Right lung (tissue), 5 donors: ENCODE results near the gene CACNB2. TPM values are rescaled to one million over a fixed set of nuclear protein-coding genes. Genes with fewer than 3 reads are reported as not detected.
"Not testable (repeated sequence)": the region's sequence is repeated elsewhere in the genome, so short reads cannot be mapped to it uniquely, and the experiment has no call there.

Source experiments
- DNase-seq, 2 donors: peaks; one replicate each; pipeline ENCODE4 v3.0.0-alpha.2; 2013
- polyA plus RNA-seq, 5 donors: library from polyadenylated mRNA; unstranded; fragments of 120-200 nt; gene quantifications; one replicate each; pipeline versions ENCODE4 v1.2.1 to v1.2.3, GENCODE V29; 2013; ENCODE audit warnings: inconsistent platforms in 1 of 5, low replicate concordance in 1 of 5; ENCODE audit not compliant: insufficient read length in 5 of 5, insufficient read depth in 1 of 5

Gene CACNB2
- polyA plus RNA-seq, 5 donors = 9.5 to 16.3 (median 12.7) TPM

- no peak for DNase-seq
Measured at GRCh38 chr10:18196806-18197550, 56.8 kb downstream of the CACNB2 start.

GRCh38 chr10:18197706-18198105 is 57.5 kb downstream of the CACNB2 start:
- no peak for DNase-seq

GRCh38 chr10:18201877-18202276 is 61.7 kb downstream of the CACNB2 start:
- no peak for DNase-seq

- no peak for DNase-seq
Measured at GRCh38 chr10:18202680-18203460, 62.6 kb downstream of the CACNB2 start.

GRCh38 chr10:18203471-18203870 is 63.2 kb downstream of the CACNB2 start:
- no peak for DNase-seq

GRCh38 chr10:18204039-18204835 is 64.0 kb downstream of the CACNB2 start:
- no peak for DNase-seq

GRCh38 chr10:18205098-18205834 is 65.0 kb downstream of the CACNB2 start:
- no peak for DNase-seq

GRCh38 chr10:18208186-18208585 is 68.0 kb downstream of the CACNB2 start:
- not testable (repeated sequence) for DNase-seq

GRCh38 chr10:18209241-18209640 is 69.0 kb downstream of the CACNB2 start:
- DNase-seq = no peak

- no peak for DNase-seq
Measured at GRCh38 chr10:18210711-18211110, 70.5 kb downstream of the CACNB2 start.

- DNase-seq = no peak
Measured at GRCh38 chr10:18211862-18212261, 71.6 kb downstream of the CACNB2 start.

GRCh38 chr10:18213271-18213670 is 73.0 kb downstream of the CACNB2 start:
- no peak for DNase-seq

- peak; percentile 62 to 74 for DNase-seq
Measured at GRCh38 chr10:18214691-18215563, 74.7 kb downstream of the CACNB2 start.

GRCh38 chr10:18216482-18216881 is 76.3 kb downstream of the CACNB2 start:
- no peak for DNase-seq

GRCh38 chr10:18217577-18217976 is 77.4 kb downstream of the CACNB2 start:
- DNase-seq = no peak

GRCh38 chr10:18219146-18219545 is 78.9 kb downstream of the CACNB2 start:
- DNase-seq = no peak

GRCh38 chr10:18221123-18221522 is 80.9 kb downstream of the CACNB2 start:
- no peak for DNase-seq

GRCh38 chr10:18221882-18222281 is 81.7 kb downstream of the CACNB2 start:
- no peak for DNase-seq

- no peak for DNase-seq
Measured at GRCh38 chr10:18222866-18223265, 82.6 kb downstream of the CACNB2 start.

GRCh38 chr10:18223898-18224297 is 83.7 kb downstream of the CACNB2 start:
- no peak for DNase-seq
